IMR-90 (cell line): ENCODE results near the gene SLC35F3. TPM values are rescaled to one million over a fixed set of nuclear protein-coding genes. Genes with fewer than 3 reads are reported as not detected.

Experiments
- ATAC-seq: fragments of 200-7000 bp; cut with Tn5 transposase; 2 replicates; pipeline ENCODE4 v1.9.1; 2020; ENCODE audit warnings: low read depth, mild to moderate bottlenecking, moderate library complexity
- BruUV-seq: library from RNA; stranded (reverse); fragments of 400-500 nt; replicated peaks from 2 replicates; lab custom pipeline; 2021; lab: Mats Ljungman, UMichigan
- CTCF ChIA-PET: fragments of 300-600 bp; formaldehyde crosslinking; extraction: SDS; loops from one replicate; lab custom pipeline; 2021; ENCODE audit warnings: antibody characterized with exemption; lab: Yijun Ruan, JAX
- POLR2A ChIA-PET: fragments of 300-600 bp; sonication (Branson Sonifier 250); formaldehyde crosslinking; loops from one replicate; lab custom pipeline; 2022; ENCODE audit warnings: antibody characterized with exemption; ENCODE audit not compliant: unreplicated experiment; lab: Charles Lee
- DNase-seq: peaks from one replicate; pipeline ENCODE4 v3.0.0; 2013
- H2AFZ ChIP-seq: replicated peaks from 2 replicates; pipeline ENCODE3; 2013; ENCODE audit warnings: low read length, mild to moderate bottlenecking; ENCODE audit not compliant: poor library complexity
- H2AK5ac ChIP-seq: 2 replicates; pipeline ENCODE4 v1.6.1; 2013; ENCODE audit warnings: low read depth, low read length, inconsistent platforms
- H2AK9ac ChIP-seq: replicated peaks from 2 replicates; pipeline ENCODE3; 2013; ENCODE audit warnings: mild to moderate bottlenecking, low read depth, low read length, moderate library complexity; ENCODE audit not compliant: poor library complexity
- H2BK120ac ChIP-seq: 2 replicates; pipeline ENCODE4 v1.6.1; 2013; ENCODE audit warnings: low read depth, low read length, inconsistent platforms
- H2BK15ac ChIP-seq: 3 replicates; pipeline ENCODE4 v1.6.1; 2013; ENCODE audit warnings: low read depth, low read length, inconsistent platforms
- H2BK20ac ChIP-seq: 2 replicates; pipeline ENCODE4 v1.6.1; 2013; ENCODE audit warnings: low read depth, mild to moderate bottlenecking, inconsistent platforms, low read length, moderate library complexity
- H2BK5ac ChIP-seq: 2 replicates; pipeline ENCODE4 v1.6.1; 2013; ENCODE audit warnings: mild to moderate bottlenecking, low read depth, low read length, inconsistent platforms; ENCODE audit not compliant: poor library complexity, severe bottlenecking
- H3K14ac ChIP-seq: replicated peaks from 2 replicates; pipeline ENCODE4 v1.6.1; 2013; ENCODE audit warnings: low read depth, low read length, inconsistent platforms
- H3K18ac ChIP-seq: 2 replicates; pipeline ENCODE4 v1.6.1; 2013; ENCODE audit warnings: low read depth, low read length, control low read depth
- H3K23ac ChIP-seq: 2 replicates; pipeline ENCODE4 v1.6.1; 2013; ENCODE audit warnings: low read depth, low read length, inconsistent platforms
- H3K27ac ChIP-seq: 2 replicates; pipeline ENCODE4 v1.5.1; 2013; ENCODE audit warnings: mild to moderate bottlenecking, control low read depth, low read length; ENCODE audit not compliant: insufficient read depth
- H3K27me3 ChIP-seq: 2 replicates; pipeline ENCODE4 v1.6.1; 2013; ENCODE audit warnings: low read length; ENCODE audit not compliant: control insufficient read depth, insufficient read depth
- H3K36me3 ChIP-seq: 2 replicates; pipeline ENCODE4 v1.6.1; 2013; ENCODE audit warnings: low read length, mixed read lengths; ENCODE audit not compliant: control insufficient read depth, insufficient read depth
- H3K4ac ChIP-seq: 2 replicates; pipeline ENCODE4 v1.6.1; 2013; ENCODE audit warnings: low read depth, low read length, inconsistent platforms
- H3K4me1 ChIP-seq: 2 replicates; pipeline ENCODE4 v1.6.1; 2013; ENCODE audit warnings: low read length, mixed read lengths; ENCODE audit not compliant: control insufficient read depth, insufficient read depth
- H3K4me2 ChIP-seq: 2 replicates; pipeline ENCODE4 v1.6.1; 2013; ENCODE audit warnings: low read depth, mild to moderate bottlenecking, control low read depth, low read length, moderate library complexity
- H3K4me3 ChIP-seq: 2 replicates; pipeline ENCODE4 v1.5.1; 2013; ENCODE audit warnings: low read depth, mild to moderate bottlenecking, control low read depth, low read length, moderate library complexity; ENCODE audit not compliant: insufficient read depth
- H3K56ac ChIP-seq: 2 replicates; pipeline ENCODE4 v1.6.1; 2013; ENCODE audit warnings: low read length, inconsistent platforms; ENCODE audit not compliant: insufficient read depth; ENCODE audit errors: extremely low read depth
- H3K79me1 ChIP-seq, 2 experiments: 2 replicates each; pipeline ENCODE4 v1.6.1; 2013; ENCODE audit warnings: low read length in 2 of 2, inconsistent platforms in 1 of 2, low read depth in 1 of 2
- H3K9ac ChIP-seq: 2 replicates; pipeline ENCODE4 v1.6.1; 2013; ENCODE audit warnings: low read depth, low read length, control low read depth
- H3K9me1 ChIP-seq: 2 replicates; pipeline ENCODE4 v1.6.1; 2013; ENCODE audit warnings: low read length, inconsistent platforms; ENCODE audit not compliant: insufficient read depth
- H3K9me3 ChIP-seq: 2 replicates; pipeline ENCODE4 v1.6.1; 2013; ENCODE audit warnings: low read length; ENCODE audit not compliant: control insufficient read depth, insufficient read depth
- H4K20me1 ChIP-seq: 2 replicates; pipeline ENCODE4 v1.6.1; 2013; ENCODE audit warnings: low read length, inconsistent platforms; ENCODE audit not compliant: insufficient read depth
- H4K5ac ChIP-seq: 2 replicates; pipeline ENCODE4 v1.6.1; 2013; ENCODE audit warnings: mild to moderate bottlenecking, low read depth, low read length, control low read depth
- H4K8ac ChIP-seq, 2 experiments: 2 replicates each; pipeline ENCODE4 v1.6.1; 2013; ENCODE audit warnings: low read depth in 2 of 2, low read length in 2 of 2, control low read depth in 1 of 2, inconsistent platforms in 1 of 2
- H4K91ac ChIP-seq: 2 replicates; pipeline ENCODE4 v1.6.1; 2013; ENCODE audit warnings: low read depth, low read length, inconsistent platforms; ENCODE audit not compliant: insufficient read depth
- BHLHE40 ChIP-seq: fragments of 150-350 bp; IDR thresholded peaks from 2 replicates; pipeline ENCODE4 v1.6.1; 2016; ENCODE audit warnings: mild to moderate bottlenecking, low read depth, low read length
- CHD1 ChIP-seq: IDR thresholded peaks from 2 replicates; pipeline ENCODE4 v1.6.1; 2012; ENCODE audit warnings: low read depth, low read length, improper control_type of control experiment
- CTCF ChIP-seq: conservative IDR thresholded peaks from 2 replicates; pipeline ENCODE4 v1.5.1; 2012; ENCODE audit warnings: mild to moderate bottlenecking, low read depth, low read length, improper control_type of control experiment
- ELK1 ChIP-seq: fragments of 150-350 bp; IDR thresholded peaks from 2 replicates; pipeline ENCODE4 v1.6.1; 2016; ENCODE audit warnings: low read depth, mild to moderate bottlenecking, low read length, moderate library complexity, borderline replicate concordance
- FOS ChIP-seq: fragments of 150-350 bp; IDR thresholded peaks from 2 replicates; pipeline ENCODE4 v1.6.1; 2016; ENCODE audit warnings: low read depth, low read length
- RAD21 ChIP-seq: IDR thresholded peaks from 2 replicates; pipeline ENCODE4 v1.6.1; 2012; ENCODE audit warnings: low read length, improper control_type of control experiment
- RCOR1 ChIP-seq: IDR thresholded peaks from 2 replicates; pipeline ENCODE4 v1.6.1; 2012; ENCODE audit warnings: mild to moderate bottlenecking, low read length, improper control_type of control experiment; ENCODE audit not compliant: insufficient replicate concordance
- RFX5 ChIP-seq: IDR thresholded peaks from 2 replicates; pipeline ENCODE4 v1.8.0; 2012; ENCODE audit warnings: low read depth, mild to moderate bottlenecking, low read length, moderate library complexity
- SMC3 ChIP-seq: fragments of 150-350 bp; IDR thresholded peaks from 2 replicates; pipeline ENCODE4 v1.6.1; 2016; ENCODE audit warnings: low read depth, mild to moderate bottlenecking, antibody characterized with exemption, low read length, moderate library complexity
- USF2 ChIP-seq: fragments of 150-350 bp; IDR thresholded peaks from 2 replicates; pipeline ENCODE4 v1.6.1; 2017; ENCODE audit warnings: mild to moderate bottlenecking, antibody characterized with exemption, low read length, low read depth
- WGBS, 2 experiments: methylation state at CpG; one replicate each; pipeline versions ENCODE4 v1.1.5 to v1.1.7; 2013; ENCODE audit warnings: missing lambda C conversion rate in 2 of 2; ENCODE audit not compliant: insufficient read length in 1 of 2; ENCODE audit errors: extremely low coverage in 2 of 2; 5-methylcytosine and 5-hydroxymethylcytosine counted together
- dilution Hi-C: fragments of 300-500 bp; cut with HindIII; formaldehyde crosslinking; loops from one replicate; pipeline ENCODE4 v1.14.3; 2018; ENCODE audit warnings: low sequenced_read_pairs; ENCODE audit not compliant: unreplicated experiment
- in situ Hi-C: fragments of 300-500 bp; cut with MboI; formaldehyde crosslinking; loops from 3 replicates; pipeline ENCODE4 v1.14.3; 2019; ENCODE audit warnings: low sequenced_read_pairs, inconsistent platforms, mixed read lengths
- intact Hi-C: fragments of 100-400 bp; cut with micrococcal nuclease; formaldehyde crosslinking; loops from 2 replicates; pipeline ENCODE4 v1.10.0; 2022
- polyA plus RNA-seq, 3 experiments: library from polyadenylated mRNA; depleted of rRNA; stranded (reverse); fragments of >200 nt; gene quantifications; 2 replicates each; pipeline ENCODE4 v1.2.3, GENCODE V29; 2012; ENCODE audit warnings: low replicate concordance in 1 of 3
- total RNA-seq: library from RNA; depleted of rRNA; stranded (reverse); fragments of >200 nt; gene quantifications from 2 replicates; pipeline ENCODE4 v1.2.3, GENCODE V29; 2012

Gene SLC35F3
- total and polyA plus RNA-seq, 2 of the 4 experiments (the other 2 are of a cell fraction) = under 0.01 to 0.17 TPM

GRCh38 chr1:234286206-234286605, 381.7 kb downstream of the SLC35F3 start:
- Histone ChIP-seq H3K23ac (no peak overlapping the region), H3K36me3 (no peaks in the 10 kb centered on the region), H4K8ac (no peak overlapping the region), H3K27me3 (no peaks in the 10 kb centered on the region), H3K9me3 (peaks cover 3% of the 10 kb centered on the region; the same call in 1 of the 2 replicates), H2BK15ac (no peak overlapping the region), H2AK9ac (no peak overlapping the region), H2BK20ac (no peak overlapping the region), H3K9me1 (no peaks in the 10 kb centered on the region), H2BK5ac (no peak overlapping the region), H3K4me2 (no peak overlapping the region), H3K14ac (no peak overlapping the region), H2AK5ac (no peak overlapping the region), H3K9ac (no peak overlapping the region), H3K18ac (no peak overlapping the region), H2BK120ac (no peak overlapping the region), H3K27ac (no peak overlapping the region), H3K56ac (no peak overlapping the region), H3K4ac (no peak overlapping the region), H4K20me1 (no peaks in the 10 kb centered on the region), H3K79me1 (no peaks in the 10 kb centered on the region), H4K5ac (no peak overlapping the region), H2AFZ (no peak overlapping the region), H4K91ac (no peak overlapping the region), H3K4me3 (no peak overlapping the region), H3K4me1 (no peaks in the 10 kb centered on the region)
- ChIA-PET CTCF (no interaction called here), POLR2A (no interaction called here)
- WGBS, 2 experiments = no CpG with 5 or more reads among the region's 4 CpGs
- dilution Hi-C loops = no loop called here
- no peak for DNase-seq
- BruUV-seq = no TSS peak
- intact Hi-C loops = no loop called here
- no peak for TF ChIP-seq SMC3
- no peak for TF ChIP-seq USF2
- no peak for TF ChIP-seq RFX5
- TF ChIP-seq RAD21 = no peak
- no peak for TF ChIP-seq BHLHE40
- no peak for TF ChIP-seq CTCF
- no peak for TF ChIP-seq RCOR1
- no peak for TF ChIP-seq ELK1
- no peak for TF ChIP-seq FOS
- TF ChIP-seq CHD1 = no peak
- ATAC-seq = no peak
- in situ Hi-C loops = no loop called here
